ENCODE measurements around the gene ZNF564. TPM values are rescaled to one million over a fixed set of nuclear protein-coding genes. Genes with fewer than 3 reads are reported as not detected.

ZNF564 gene
- total and polyA plus RNA-seq, 2 donors (not counting 3 experiments of a cell fraction or from before 2014, with no cell fraction given) = 1.5 to 6.5 TPM

- dilution Hi-C loops (cut with MboI; ENCODE audit: extremely low pct_ligation_motif_present, low sequenced_read_pairs) = no loop called here
- Histone ChIP-seq H3K4me3 (replicated peaks in 1 of 3; ENCODE audit: insufficient read depth in 1 of 3, low read depth in 1 of 3, low read length in 3 of 3) (no peak overlapping the region), H3K4me2 (ENCODE audit: insufficient read depth, low read length) (no peak overlapping the region), H3K9ac (replicated peaks; ENCODE audit: extremely low read depth, insufficient read depth, low read length) (no peak overlapping the region), H3K27ac (ENCODE audit: insufficient read depth, low read depth, low read length) (no peak overlapping the region), H3K9me3 (replicated peaks; ENCODE audit: control insufficient read depth, insufficient read depth, low read length) (no peaks in the 10 kb centered on the region), H3K9me1 (replicated peaks; ENCODE audit: control insufficient read depth, extremely low read depth, insufficient read depth, low read length) (no peaks in the 10 kb centered on the region), H2AFZ (ENCODE audit: low read depth, low read length) (no peak overlapping the region), H3K36me3 (ENCODE audit: control insufficient read depth in 2 of 2, extremely low read depth in 1 of 2, insufficient read depth in 2 of 2, low read length in 2 of 2) (peaks cover 0 to 2% of the 10 kb centered on the region in 2 experiments), H3K4me1 (ENCODE audit: control insufficient read depth, extremely low read depth, insufficient read depth, low read length) (no peaks in the 10 kb centered on the region), H3K27me3 (ENCODE audit: control insufficient read depth in 2 of 2, insufficient read depth in 2 of 2, low read length in 2 of 2) (no peaks in the 10 kb centered on the region), H3K79me2 (ENCODE audit: control insufficient read depth, insufficient read depth, low read length) (no peaks in the 10 kb centered on the region), H4K20me1 (replicated peaks; ENCODE audit: control insufficient read depth, extremely low read depth, insufficient read depth, low read length) (no peaks in the 10 kb centered on the region)
- DNase-seq (ENCODE audit: low read depth, low spot score) (no peak), FAIRE-seq (no peak)
- TF ChIP-seq POLR2AphosphoS5 (IDR thresholded peaks at IDR 0.05; ENCODE audit: insufficient read depth, low read depth, low read length) = no peak
- TF ChIP-seq POLR2A (IDR thresholded peaks at IDR 0.05; ENCODE audit: low read depth, low read length) = no peak
- no peak for TF ChIP-seq JUN (IDR thresholded peaks at IDR 0.05; ENCODE audit: borderline replicate concordance, insufficient read depth, insufficient read length, low read depth)
- no peak for TF ChIP-seq CTCF (IDR thresholded peaks at IDR 0.05; ENCODE audit: extremely low read depth in 1 of 2, insufficient read depth in 1 of 2, low read depth in 1 of 2, low read length in 2 of 2)
- ChIA-PET POLR2A (no interaction called here), CTCF (interaction anchor here (1.3 kb wide), 1 partner anchor 42 kb away, joined by 3 read pairs; no protein-coding TSS in a partner anchor)
- intact Hi-C loops (cut with micrococcal nuclease) = no loop called here
- BruUV-seq (replicated peaks) = no TSS peak
Measured at GRCh38 chr19:12597594-12597993, 46.3 kb upstream of the ZNF564 start.

DNA sequence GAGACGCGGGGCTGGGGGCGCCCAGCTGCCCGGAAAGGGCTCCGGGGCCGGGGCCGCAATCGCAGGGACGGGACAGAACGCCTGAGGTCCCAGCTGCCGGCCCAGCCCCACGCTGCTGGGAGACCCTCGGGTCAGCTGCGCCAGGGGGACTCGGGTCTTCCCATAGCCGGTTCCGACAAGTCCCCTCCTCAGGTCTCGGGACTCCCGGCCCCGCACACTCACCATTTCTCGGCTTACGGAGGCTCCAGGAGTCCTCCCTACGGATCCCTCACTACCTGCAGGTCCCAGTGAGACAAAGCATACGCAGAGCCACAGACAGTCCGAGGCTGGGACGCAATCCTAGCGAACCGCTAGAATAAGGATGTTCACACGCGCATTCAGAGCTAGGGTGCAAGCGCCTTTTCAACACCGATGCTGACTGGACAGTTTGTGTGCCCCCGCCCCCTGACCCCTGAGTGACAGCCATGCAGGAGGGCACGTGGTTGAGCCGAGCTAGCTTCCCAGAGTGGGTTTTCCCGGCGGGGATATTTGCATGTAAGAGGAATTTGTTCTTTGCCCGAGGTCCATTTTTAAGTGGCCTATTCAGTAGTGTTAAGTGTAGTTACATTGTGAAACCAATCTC, 45.8 kb upstream of the ZNF564 start:
- H3K9ac ChIP-seq (replicated peaks; ENCODE audit: extremely low read depth, insufficient read depth, low read length) = no peak overlapping the region
- POLR2A ChIA-PET = no interaction called here
- H3K4me1 ChIP-seq (ENCODE audit: control insufficient read depth, extremely low read depth, insufficient read depth, low read length) = no peaks in the 10 kb centered on the region
- no peak overlapping the region for H2AFZ ChIP-seq (ENCODE audit: low read depth, low read length)
- FAIRE-seq (no peak), DNase-seq (ENCODE audit: low read depth, low spot score) (no peak)
- H4K20me1 ChIP-seq (replicated peaks; ENCODE audit: control insufficient read depth, extremely low read depth, insufficient read depth, low read length) = no peaks in the 10 kb centered on the region
- H3K4me2 ChIP-seq (ENCODE audit: insufficient read depth, low read length) = no peak overlapping the region
- no peak for TF ChIP-seq GATA2 (IDR thresholded peaks at IDR 0.05; ENCODE audit: insufficient read depth, insufficient read length, low read depth, low read length)
- TF ChIP-seq MAX (IDR thresholded peaks at IDR 0.05; ENCODE audit: insufficient read depth, insufficient read length) = no peak
- no peak for TF ChIP-seq POLR2A (IDR thresholded peaks at IDR 0.05; ENCODE audit: low read depth, low read length)
- TF ChIP-seq CTCF (IDR thresholded peaks at IDR 0.05; ENCODE audit: extremely low read depth in 1 of 2, insufficient read depth in 1 of 2, low read depth in 1 of 2, low read length in 2 of 2) = no peak
- TF ChIP-seq JUN (IDR thresholded peaks at IDR 0.05; ENCODE audit: borderline replicate concordance, insufficient read depth, insufficient read length, low read depth) = no peak
- TF ChIP-seq FOS (IDR thresholded peaks at IDR 0.05; ENCODE audit: borderline replicate concordance, insufficient read depth, low read length) = no peak
- no peak for TF ChIP-seq EZH2 (IDR thresholded peaks at IDR 0.05; ENCODE audit: borderline replicate concordance, low read depth, low read length, severe bottlenecking)
- no peak for TF ChIP-seq POLR2AphosphoS5 (IDR thresholded peaks at IDR 0.05; ENCODE audit: insufficient read depth, low read depth, low read length)
- CTCF ChIA-PET = interaction anchor here (1.3 kb wide), 1 partner anchor 43 kb away, joined by 3 read pairs; no protein-coding TSS in a partner anchor
- H3K79me2 ChIP-seq (ENCODE audit: control insufficient read depth, insufficient read depth, low read length) = no peaks in the 10 kb centered on the region
- H3K27ac ChIP-seq (ENCODE audit: insufficient read depth, low read depth, low read length) = no peak overlapping the region
- intact Hi-C loops (cut with micrococcal nuclease) = no loop called here
- dilution Hi-C loops (cut with MboI; ENCODE audit: extremely low pct_ligation_motif_present, low sequenced_read_pairs) = no loop called here
- BruUV-seq (replicated peaks) = no TSS peak
- H3K36me3 ChIP-seq (ENCODE audit: control insufficient read depth in 2 of 2, extremely low read depth in 1 of 2, insufficient read depth in 2 of 2, low read length in 2 of 2) = peaks cover 0 to 2% of the 10 kb centered on the region in 2 experiments
- no peaks in the 10 kb centered on the region for H3K27me3 ChIP-seq (ENCODE audit: control insufficient read depth in 2 of 2, insufficient read depth in 2 of 2, low read length in 2 of 2)
- no peaks in the 10 kb centered on the region for H3K9me1 ChIP-seq (replicated peaks; ENCODE audit: control insufficient read depth, extremely low read depth, insufficient read depth, low read length)
- H3K9me3 ChIP-seq (replicated peaks; ENCODE audit: control insufficient read depth, insufficient read depth, low read length) = no peaks in the 10 kb centered on the region
- no peak overlapping the region for H3K4me3 ChIP-seq (replicated peaks in 1 of 3; ENCODE audit: insufficient read depth in 1 of 3, low read depth in 1 of 3, low read length in 3 of 3)

All from endothelial cell of umbilical vein (primary cell).